HG03571 (cell line): Measurements from ENCODE around the gene NUP42.
A peak's percentile ranks its signal among the peaks of the same experiment; 100 is the strongest.
"Not testable (repeated sequence)": the region's sequence is repeated elsewhere in the genome, so short reads cannot be mapped to it uniquely, and the experiment has no call there.

Source experiments
- ATAC-seq: cut with Tn5 transposase; IDR thresholded peaks from one replicate; pipeline ENCODE4 v1.9.1; 2021; ENCODE audit not compliant: unreplicated experiment

The NUP42 gene

GRCh38 chr7:23181684-23182553 is at the start of gene NUP42:
TSS of gene NUP42 (plus strand) at chr7:23182048. CDS start at chr7:23182086, 38 bp downstream.
- peak; percentile 96 for ATAC-seq

GRCh38 chr7:23133797-23134196 is 48.1 kb upstream of the NUP42 start:
- ATAC-seq, result no peak

GRCh38 chr7:23135755-23136154 is 46.1 kb upstream of the NUP42 start:
- ATAC-seq, result no peak

- no peak for ATAC-seq
These were observed 45.6 kb upstream of the NUP42 start for GRCh38 chr7:23136216-23136615.

- ATAC-seq, result no peak
These were observed 24.2 kb upstream of the NUP42 start for GRCh38 chr7:23157679-23158078.

GRCh38 chr7:23158546-23158945 is 23.3 kb upstream of the NUP42 start:
- no peak for ATAC-seq

- no peak for ATAC-seq
These were observed 20.4 kb upstream of the NUP42 start for GRCh38 chr7:23161482-23161881.

GRCh38 chr7:23164846-23165245 is 17.0 kb upstream of the NUP42 start:
- ATAC-seq, result no peak

- ATAC-seq, result no peak
These were observed 16.5 kb upstream of the NUP42 start for GRCh38 chr7:23165316-23165715.

- no peak for ATAC-seq
These were observed 14.2 kb upstream of the NUP42 start for GRCh38 chr7:23167691-23168090.

GRCh38 chr7:23168111-23168885 is 13.6 kb upstream of the NUP42 start:
- ATAC-seq, result no peak

- no peak for ATAC-seq
These were observed 5.9 kb upstream of the NUP42 start for GRCh38 chr7:23175938-23176337.

GRCh38 chr7:23183279-23184012 is 1.6 kb downstream of the NUP42 start:
- no peak for ATAC-seq

GRCh38 chr7:23184291-23184690 is 2.4 kb downstream of the NUP42 start:
- ATAC-seq, result no peak

GRCh38 chr7:23184709-23185359 is 3.0 kb downstream of the NUP42 start:
- ATAC-seq, result no peak

- ATAC-seq, result no peak
These were observed 4.1 kb downstream of the NUP42 start for GRCh38 chr7:23185980-23186379.

- ATAC-seq, result no peak
These were observed 9.2 kb downstream of the NUP42 start for GRCh38 chr7:23191022-23191421.

GRCh38 chr7:23193650-23194227 is 11.9 kb downstream of the NUP42 start:
- not testable (repeated sequence) for ATAC-seq

- no peak for ATAC-seq
These were observed 14.5 kb downstream of the NUP42 start for GRCh38 chr7:23196306-23196705.

GRCh38 chr7:23197745-23198144 is 15.9 kb downstream of the NUP42 start:
- ATAC-seq, result not testable (repeated sequence)

- ATAC-seq, result no peak
These were observed 18.5 kb downstream of the NUP42 start for GRCh38 chr7:23200331-23200730.
